HG03097 (cell line): ENCODE results near the gene RHBDF1.
"Not testable (repeated sequence)": the region's sequence is repeated elsewhere in the genome, so short reads cannot be mapped to it uniquely, and the experiment has no call there.

Experiments
- ATAC-seq: cut with Tn5 transposase; IDR thresholded peaks from one replicate; pipeline ENCODE4 v1.9.1; 2021; ENCODE audit not compliant: unreplicated experiment, low FRiP score

The RHBDF1 gene

GRCh38 chr16:60929-61878, 11.2 kb downstream of the RHBDF1 start:
- ATAC-seq = no peak

GRCh38 chr16:60166-60565, 12.3 kb downstream of the RHBDF1 start:
- no peak for ATAC-seq

- no peak for ATAC-seq
Observed at GRCh38 chr16:59440-60059, 12.9 kb downstream of the RHBDF1 start.

- ATAC-seq = no peak
Observed at GRCh38 chr16:58491-59439, 13.7 kb downstream of the RHBDF1 start.

GRCh38 chr16:57711-58110, 14.7 kb downstream of the RHBDF1 start:
- no peak for ATAC-seq

GRCh38 chr16:56231-56927, 16.1 kb downstream of the RHBDF1 start:
- no peak for ATAC-seq

- ATAC-seq = no peak
Observed at GRCh38 chr16:55571-56136, 16.8 kb downstream of the RHBDF1 start.

- ATAC-seq = no peak
Observed at GRCh38 chr16:54237-54581, 18.2 kb downstream of the RHBDF1 start.

- peak; percentile 91 for ATAC-seq
Observed at GRCh38 chr16:53346-54236, 18.8 kb downstream of the RHBDF1 start, which contains the start of the genes POLR3K and SNRNP25. POLR3K (minus strand) TSS chr16:53608; CDS start chr16:53586, 22 bp downstream. SNRNP25 (plus strand) TSS chr16:53828; CDS start chr16:54017, 189 bp downstream.

GRCh38 chr16:50769-51591, 21.5 kb downstream of the RHBDF1 start:
- ATAC-seq = no peak

GRCh38 chr16:47234-47633, 25.2 kb downstream of the RHBDF1 start:
- no peak for ATAC-seq

GRCh38 chr16:46510-46909, 25.9 kb downstream of the RHBDF1 start:
- ATAC-seq = not testable (repeated sequence)

- no peak for ATAC-seq
Observed at GRCh38 chr16:45454-45853, 27.0 kb downstream of the RHBDF1 start.

- ATAC-seq = no peak
Observed at GRCh38 chr16:44655-45054, 27.8 kb downstream of the RHBDF1 start.

GRCh38 chr16:43294-43693, 29.1 kb downstream of the RHBDF1 start:
- ATAC-seq = no peak

- ATAC-seq = no peak
Observed at GRCh38 chr16:42691-43090, 29.7 kb downstream of the RHBDF1 start.

GRCh38 chr16:42069-42457, 30.4 kb downstream of the RHBDF1 start:
- ATAC-seq = no peak
